DND-41 (cell line): ENCODE results near the gene HSPH1.

Experiments
- ATAC-seq: fragments of 200-7000 bp; cut with Tn5 transposase; 3 replicates; pipeline ENCODE4 v1.9.1; 2021; ENCODE audit warnings: low read depth; ENCODE audit not compliant: insufficient read depth
- DNase-seq: peaks from one replicate; pipeline ENCODE4 v3.0.0-alpha.2; 2020
- H2AFZ ChIP-seq: 2 replicates; pipeline ENCODE4 v1.6.0; 2012; ENCODE audit warnings: low read depth, low read length
- H3K27ac ChIP-seq: 2 replicates; pipeline ENCODE4 v1.5.1; 2012; ENCODE audit warnings: low read length, inconsistent platforms
- H3K27me3 ChIP-seq: fragments of 200-600 bp; sonication (generic); 2 replicates; pipeline ENCODE4 v1.6.0; 2012; ENCODE audit warnings: low read length, mild to moderate bottlenecking, inconsistent platforms; ENCODE audit not compliant: insufficient read depth, poor library complexity
- H3K36me3 ChIP-seq: 2 replicates; pipeline ENCODE4 v1.5.1; 2012; ENCODE audit warnings: low read length, inconsistent platforms; ENCODE audit not compliant: insufficient read depth
- H3K4me1 ChIP-seq: 2 replicates; pipeline ENCODE4 v1.5.1; 2012; ENCODE audit warnings: mild to moderate bottlenecking, low read length; ENCODE audit not compliant: insufficient read depth
- H3K4me2 ChIP-seq: 2 replicates; pipeline ENCODE4 v1.6.0; 2012; ENCODE audit warnings: mild to moderate bottlenecking, moderate library complexity, low read length, inconsistent platforms; ENCODE audit not compliant: insufficient read depth
- H3K4me3 ChIP-seq, 2 experiments: fragments of 200-600 bp in 1 of 2; shearing (Covaris generic) in 1 of 2; 2 replicates each; pipeline ENCODE4 v1.5.1; 2012 to 2016; ENCODE audit warnings: inconsistent platforms in 2 of 2, low read length in 2 of 2, mild to moderate bottlenecking in 2 of 2, low read depth in 1 of 2, moderate library complexity in 1 of 2
- H3K79me2 ChIP-seq: 2 replicates; pipeline ENCODE4 v1.6.0; 2012; ENCODE audit warnings: low read length, inconsistent platforms; ENCODE audit not compliant: insufficient read depth
- H3K9ac ChIP-seq: 2 replicates; pipeline ENCODE4 v1.6.0; 2012; ENCODE audit warnings: low read depth, mild to moderate bottlenecking, inconsistent platforms, low read length, moderate library complexity
- H3K9me3 ChIP-seq: 2 replicates; pipeline ENCODE4 v1.5.1; 2012; ENCODE audit warnings: low read length, moderate library complexity, mild to moderate bottlenecking, inconsistent platforms; ENCODE audit not compliant: insufficient read depth, severe bottlenecking
- H4K20me1 ChIP-seq: 2 replicates; pipeline ENCODE4 v1.6.0; 2012; ENCODE audit warnings: low read length; ENCODE audit not compliant: insufficient read depth
- EZH2 ChIP-seq: IDR thresholded peaks from 3 replicates; pipeline ENCODE4 v1.6.1; 2012; ENCODE audit warnings: borderline replicate concordance, low read depth, mild to moderate bottlenecking, moderate library complexity, low read length, inconsistent platforms; ENCODE audit not compliant: severe bottlenecking
- TF ChIP-seq, protein P1 (sequence below): IDR thresholded peaks from 2 replicates; pipeline ENCODE4 v1.5.1; 2012; ENCODE audit warnings: borderline replicate concordance, low read length, moderate library complexity, mild to moderate bottlenecking; ENCODE audit not compliant: poor library complexity, severe bottlenecking; ENCODE audit errors: extremely low read depth

The HSPH1 gene

DNA sequence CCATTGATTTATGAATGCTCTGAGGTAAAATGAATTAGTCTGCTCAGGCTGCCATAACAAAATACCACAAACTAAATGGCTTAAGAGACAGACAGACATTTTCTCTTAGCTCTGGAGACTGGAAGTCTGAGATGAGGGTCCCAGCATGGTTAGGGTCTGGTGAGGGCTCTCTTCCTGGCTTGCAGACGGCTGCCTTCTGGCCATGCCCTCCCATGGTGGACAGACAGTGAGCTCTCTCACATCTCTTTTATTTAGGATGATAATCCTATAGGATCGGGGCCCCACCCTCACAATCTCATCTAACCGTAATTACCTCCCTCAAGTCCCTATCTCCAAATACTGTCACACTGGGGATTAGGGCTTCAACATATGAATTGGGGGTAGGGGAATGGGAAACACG, 47.1 kb downstream of the HSPH1 start:
- H3K79me2 ChIP-seq = no peaks in the 10 kb centered on the region
- H3K27me3 ChIP-seq = peaks cover 23% of the 10 kb centered on the region
- TF ChIP-seq, protein P1, sequence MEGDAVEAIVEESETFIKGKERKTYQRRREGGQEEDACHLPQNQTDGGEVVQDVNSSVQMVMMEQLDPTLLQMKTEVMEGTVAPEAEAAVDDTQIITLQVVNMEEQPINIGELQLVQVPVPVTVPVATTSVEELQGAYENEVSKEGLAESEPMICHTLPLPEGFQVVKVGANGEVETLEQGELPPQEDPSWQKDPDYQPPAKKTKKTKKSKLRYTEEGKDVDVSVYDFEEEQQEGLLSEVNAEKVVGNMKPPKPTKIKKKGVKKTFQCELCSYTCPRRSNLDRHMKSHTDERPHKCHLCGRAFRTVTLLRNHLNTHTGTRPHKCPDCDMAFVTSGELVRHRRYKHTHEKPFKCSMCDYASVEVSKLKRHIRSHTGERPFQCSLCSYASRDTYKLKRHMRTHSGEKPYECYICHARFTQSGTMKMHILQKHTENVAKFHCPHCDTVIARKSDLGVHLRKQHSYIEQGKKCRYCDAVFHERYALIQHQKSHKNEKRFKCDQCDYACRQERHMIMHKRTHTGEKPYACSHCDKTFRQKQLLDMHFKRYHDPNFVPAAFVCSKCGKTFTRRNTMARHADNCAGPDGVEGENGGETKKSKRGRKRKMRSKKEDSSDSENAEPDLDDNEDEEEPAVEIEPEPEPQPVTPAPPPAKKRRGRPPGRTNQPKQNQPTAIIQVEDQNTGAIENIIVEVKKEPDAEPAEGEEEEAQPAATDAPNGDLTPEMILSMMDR = no peak
- no peak for TF ChIP-seq EZH2
- H3K4me1 ChIP-seq = no peaks in the 10 kb centered on the region
- no peaks in the 10 kb centered on the region for H4K20me1 ChIP-seq
- H2AFZ ChIP-seq = no peak overlapping the region
- H3K9ac ChIP-seq = no peak overlapping the region
- ATAC-seq = no peak
- no peak for DNase-seq
- H3K36me3 ChIP-seq = no peaks in the 10 kb centered on the region
- no peaks in the 10 kb centered on the region for H3K9me3 ChIP-seq
- H3K4me3 ChIP-seq = no peak overlapping the region
- no peak overlapping the region for H3K4me2 ChIP-seq
- no peak overlapping the region for H3K27ac ChIP-seq

DNA sequence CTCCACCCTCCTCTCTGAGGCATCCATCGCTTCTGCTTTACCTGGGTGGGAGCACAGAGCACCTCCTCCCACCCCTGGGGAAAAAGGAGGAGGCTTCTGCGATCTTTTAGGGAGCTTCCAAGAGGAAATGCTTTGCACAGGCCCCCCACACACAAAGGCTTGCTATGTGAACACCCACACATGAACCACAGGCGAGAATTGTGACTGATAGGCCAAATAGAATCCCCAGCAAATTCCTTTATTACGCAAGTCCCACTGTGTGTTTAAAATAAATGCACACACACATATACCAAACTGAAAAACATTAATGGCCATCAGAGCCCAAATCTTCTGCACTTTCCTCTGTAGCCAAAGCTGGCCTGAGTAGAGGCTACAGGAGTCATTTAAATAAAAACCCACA, 50.6 kb downstream of the HSPH1 start:
- Histone ChIP-seq H4K20me1 (no peaks in the 10 kb centered on the region), H2AFZ (no peak overlapping the region), H3K9me3 (no peaks in the 10 kb centered on the region), H3K27me3 (peaks cover 12% of the 10 kb centered on the region), H3K79me2 (no peaks in the 10 kb centered on the region), H3K27ac (no peak overlapping the region), H3K4me3 (no peak overlapping the region), H3K36me3 (no peaks in the 10 kb centered on the region), H3K4me2 (no peak overlapping the region), H3K4me1 (no peaks in the 10 kb centered on the region), H3K9ac (no peak overlapping the region)
- DNase-seq = no peak
- ATAC-seq = no peak
- TF ChIP-seq EZH2 = no peak
- TF ChIP-seq, protein P1 = no peak

DNA sequence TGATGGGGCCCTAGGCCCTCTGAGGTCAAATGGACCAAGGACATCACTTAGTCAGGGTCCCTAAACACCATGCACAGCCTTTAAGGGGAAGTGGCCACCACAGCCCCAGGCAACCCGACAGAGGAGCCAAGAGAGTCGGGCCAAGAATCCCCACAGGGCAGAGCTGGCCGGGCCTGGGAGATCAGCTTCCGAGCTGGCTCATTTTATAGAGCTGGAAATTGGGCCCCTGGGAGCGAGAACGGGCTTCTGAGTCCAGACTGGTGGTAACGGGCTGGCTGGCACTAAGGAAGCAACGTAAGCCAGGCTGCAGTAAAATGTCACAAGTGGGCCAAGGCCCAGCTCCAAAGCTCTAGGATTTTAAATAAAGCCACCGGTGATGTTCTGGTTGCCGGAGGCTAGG, 51.1 kb downstream of the HSPH1 start:
- TF ChIP-seq, protein P1 = no peak
- TF ChIP-seq EZH2 = no peak
- H3K4me3 ChIP-seq = no peak overlapping the region
- H3K4me2 ChIP-seq = no peak overlapping the region
- DNase-seq (no peak), ATAC-seq (no peak)
- H3K9ac ChIP-seq = no peak overlapping the region
- H3K36me3 ChIP-seq = no peaks in the 10 kb centered on the region
- no peaks in the 10 kb centered on the region for H3K4me1 ChIP-seq
- no peaks in the 10 kb centered on the region for H3K9me3 ChIP-seq
- no peak overlapping the region for H3K27ac ChIP-seq
- H3K79me2 ChIP-seq = no peaks in the 10 kb centered on the region
- H2AFZ ChIP-seq = no peak overlapping the region
- H4K20me1 ChIP-seq = no peaks in the 10 kb centered on the region
- peaks cover 12% of the 10 kb centered on the region for H3K27me3 ChIP-seq

DNA sequence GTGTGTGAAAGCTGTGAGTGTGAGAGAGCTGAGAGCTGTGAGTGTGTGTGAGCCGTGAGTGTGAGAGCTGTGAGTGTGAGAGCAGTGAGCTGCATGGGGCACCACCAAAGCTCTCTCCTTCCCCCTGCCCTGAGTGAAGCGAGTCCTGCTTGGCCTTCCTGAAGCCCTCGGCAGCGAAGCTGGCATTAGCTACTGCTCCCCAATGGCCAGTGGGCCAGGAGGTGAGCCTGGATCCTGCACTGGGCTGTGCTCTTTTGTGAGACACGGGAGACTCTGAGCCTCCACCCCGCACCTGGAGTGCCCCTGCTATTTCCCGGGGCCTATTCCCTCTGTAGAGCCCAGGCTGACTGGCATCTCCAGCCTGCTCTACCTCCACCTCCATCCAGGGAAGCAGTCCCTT, 51.5 kb downstream of the HSPH1 start:
- no peaks in the 10 kb centered on the region for H3K36me3 ChIP-seq
- H4K20me1 ChIP-seq = no peaks in the 10 kb centered on the region
- DNase-seq (no peak), ATAC-seq (no peak)
- H2AFZ ChIP-seq = no peak overlapping the region
- peaks cover 11% of the 10 kb centered on the region for H3K27me3 ChIP-seq
- TF ChIP-seq EZH2 = no peak
- TF ChIP-seq, protein P1 = no peak
- H3K79me2 ChIP-seq = no peaks in the 10 kb centered on the region
- no peak overlapping the region for H3K4me3 ChIP-seq
- no peak overlapping the region for H3K9ac ChIP-seq
- H3K27ac ChIP-seq = no peak overlapping the region
- no peaks in the 10 kb centered on the region for H3K9me3 ChIP-seq
- no peaks in the 10 kb centered on the region for H3K4me1 ChIP-seq
- H3K4me2 ChIP-seq = no peak overlapping the region
